Spleen (tissue), 7 donors: ENCODE data around the gene ZFYVE27.

ENCODE experiments used
- POLR2A ChIP-seq, 3 donors: fragments of 450-650 bp; IDR thresholded peaks; one replicate each; pipeline ENCODE4 v1.5.1; 2017; ENCODE audit warnings: antibody characterized with exemption in 3 of 3, mild to moderate bottlenecking in 1 of 3
- TF ChIP-seq, protein P1 (sequence below), 11 experiments: fragments of 200-600 bp in 7 of 11; fragments of 450-650 bp in 4 of 11; sonication (generic) in 4 of 11; IDR thresholded peaks in 8 of 11; conservative IDR thresholded peaks in 3 of 11; 1 replicate in 7 of 11; 2 replicates in 4 of 11; pipeline versions ENCODE4 v1.4.0 to v1.8.0; 2016 to 2021; ENCODE audit warnings: antibody characterized with exemption in 11 of 11, inconsistent platforms in 4 of 11, mild to moderate bottlenecking in 1 of 11
- donor health status: DM: no; HTN: no; CAD: no; lungs with moderate emphysema.
- donor health status: DM: no; HTN: no; CAD: no.
- donor health status: DM: no; HTN: no; CAD: no.

- TF ChIP-seq, protein P1, sequence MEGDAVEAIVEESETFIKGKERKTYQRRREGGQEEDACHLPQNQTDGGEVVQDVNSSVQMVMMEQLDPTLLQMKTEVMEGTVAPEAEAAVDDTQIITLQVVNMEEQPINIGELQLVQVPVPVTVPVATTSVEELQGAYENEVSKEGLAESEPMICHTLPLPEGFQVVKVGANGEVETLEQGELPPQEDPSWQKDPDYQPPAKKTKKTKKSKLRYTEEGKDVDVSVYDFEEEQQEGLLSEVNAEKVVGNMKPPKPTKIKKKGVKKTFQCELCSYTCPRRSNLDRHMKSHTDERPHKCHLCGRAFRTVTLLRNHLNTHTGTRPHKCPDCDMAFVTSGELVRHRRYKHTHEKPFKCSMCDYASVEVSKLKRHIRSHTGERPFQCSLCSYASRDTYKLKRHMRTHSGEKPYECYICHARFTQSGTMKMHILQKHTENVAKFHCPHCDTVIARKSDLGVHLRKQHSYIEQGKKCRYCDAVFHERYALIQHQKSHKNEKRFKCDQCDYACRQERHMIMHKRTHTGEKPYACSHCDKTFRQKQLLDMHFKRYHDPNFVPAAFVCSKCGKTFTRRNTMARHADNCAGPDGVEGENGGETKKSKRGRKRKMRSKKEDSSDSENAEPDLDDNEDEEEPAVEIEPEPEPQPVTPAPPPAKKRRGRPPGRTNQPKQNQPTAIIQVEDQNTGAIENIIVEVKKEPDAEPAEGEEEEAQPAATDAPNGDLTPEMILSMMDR (IDR thresholded peaks at IDR 0.05 in 8 of 11, conservative IDR thresholded peaks at IDR 0.05 in 3 of 11), result no peak
- TF ChIP-seq POLR2A (IDR thresholded peaks at IDR 0.05), result no peak
Observed at GRCh38 chr10:97763411-97763810, 26.5 kb downstream of the ZFYVE27 start.
